ENCODE results near the gene FLVCR1. TPM values are rescaled to one million over a fixed set of nuclear protein-coding genes. Genes with fewer than 3 reads are reported as not detected.
A peak's percentile ranks its signal among the peaks of the same experiment; 100 is the strongest.
"Not testable (repeated sequence)": the region's sequence is repeated elsewhere in the genome, so short reads cannot be mapped to it uniquely, and the experiment has no call there.

The FLVCR1 gene
- total RNA-seq, 1 experiment from 2014 or later, result 9.3 TPM

GRCh38 chr1:212901290-212901689 is 43.2 kb downstream of the FLVCR1 start:
- Histone ChIP-seq H3K4me3 (no peak overlapping the region), H3K9me3 (peaks cover 25% of the 10 kb centered on the region), H3K36me3 (peaks cover 40% of the 10 kb centered on the region), H3K27me3 (peaks cover under 1% of the 10 kb centered on the region; the same call in 1 of the 2 replicates)
- no peak for DNase-seq

- Histone ChIP-seq H3K27me3 (peaks cover 2% of the 10 kb centered on the region; the same call in 1 of the 2 replicates), H3K9me3 (peaks cover 26% of the 10 kb centered on the region), H3K36me3 (peaks cover 33% of the 10 kb centered on the region), H3K4me3 (no peak overlapping the region)
- DNase-seq, result no peak
Measured at GRCh38 chr1:212902054-212902453, 44.0 kb downstream of the FLVCR1 start.

- H3K4me3 ChIP-seq, result no peak overlapping the region
- no peak for DNase-seq
- peaks cover 18% of the 10 kb centered on the region for H3K36me3 ChIP-seq
- H3K9me3 ChIP-seq, result peaks cover 26% of the 10 kb centered on the region
- H3K27me3 ChIP-seq, result peaks cover 2% of the 10 kb centered on the region; the same call in 1 of the 2 replicates
Measured at GRCh38 chr1:212903664-212904063, 45.6 kb downstream of the FLVCR1 start.

- H3K4me3 ChIP-seq, DNase-seq, H3K9me3 ChIP-seq, H3K27me3 ChIP-seq, H3K36me3 ChIP-seq: not testable (repeated sequence)
Measured at GRCh38 chr1:212908071-212908470, 50.0 kb downstream of the FLVCR1 start.

GRCh38 chr1:212908971-212909370 is 50.9 kb downstream of the FLVCR1 start:
- Histone ChIP-seq H3K9me3 (peaks cover 3% of the 10 kb centered on the region; the same call in 1 of the 2 replicates), H3K36me3 (no peaks in the 10 kb centered on the region), H3K27me3 (peaks cover 2% of the 10 kb centered on the region; the same call in 1 of the 2 replicates), H3K4me3 (no peak overlapping the region)
- no peak for DNase-seq

GRCh38 chr1:212909652-212910063 is 51.6 kb downstream of the FLVCR1 start:
- no peak for DNase-seq
- no peak overlapping the region for H3K4me3 ChIP-seq
- H3K36me3 ChIP-seq, result no peaks in the 10 kb centered on the region
- H3K9me3 ChIP-seq, result peaks cover 3% of the 10 kb centered on the region; the same call in 1 of the 2 replicates
- peaks cover 2% of the 10 kb centered on the region; the same call in 1 of the 2 replicates for H3K27me3 ChIP-seq

GRCh38 chr1:212910213-212910612 is 52.1 kb downstream of the FLVCR1 start:
- H3K36me3 ChIP-seq, H3K4me3 ChIP-seq, H3K27me3 ChIP-seq, H3K9me3 ChIP-seq, DNase-seq: not testable (repeated sequence)

GRCh38 chr1:212913638-212914037 is 55.6 kb downstream of the FLVCR1 start:
- H3K9me3 ChIP-seq, H3K4me3 ChIP-seq, H3K36me3 ChIP-seq, H3K27me3 ChIP-seq, DNase-seq: not testable (repeated sequence)

- H3K36me3 ChIP-seq, H3K4me3 ChIP-seq, H3K9me3 ChIP-seq, DNase-seq, H3K27me3 ChIP-seq: not testable (repeated sequence)
Measured at GRCh38 chr1:212914110-212914509, 56.0 kb downstream of the FLVCR1 start.

GRCh38 chr1:212914789-212915188 is 56.7 kb downstream of the FLVCR1 start:
- Histone ChIP-seq H3K4me3 (no peak overlapping the region), H3K27me3 (no peaks in the 10 kb centered on the region), H3K36me3 (no peaks in the 10 kb centered on the region), H3K9me3 (no peaks in the 10 kb centered on the region)
- DNase-seq, result no peak

- no peaks in the 10 kb centered on the region for H3K36me3 ChIP-seq
- H3K27me3 ChIP-seq, result no peaks in the 10 kb centered on the region
- H3K4me3 ChIP-seq, result no peak overlapping the region
- peak; percentile 34 for DNase-seq
- no peaks in the 10 kb centered on the region for H3K9me3 ChIP-seq
Measured at GRCh38 chr1:212915245-212916091, 57.4 kb downstream of the FLVCR1 start.

GRCh38 chr1:212916481-212917133 is 58.5 kb downstream of the FLVCR1 start:
- Histone ChIP-seq H3K9me3 (no peaks in the 10 kb centered on the region), H3K4me3 (no peak overlapping the region), H3K36me3 (no peaks in the 10 kb centered on the region), H3K27me3 (no peaks in the 10 kb centered on the region)
- DNase-seq, result no peak

- H3K9me3 ChIP-seq, result no peaks in the 10 kb centered on the region
Measured at GRCh38 chr1:212917134-212917485, 59.0 kb downstream of the FLVCR1 start.

GRCh38 chr1:212917858-212918257 is 59.8 kb downstream of the FLVCR1 start:
- Histone ChIP-seq H3K36me3 (no peaks in the 10 kb centered on the region), H3K27me3 (no peaks in the 10 kb centered on the region), H3K9me3 (no peaks in the 10 kb centered on the region), H3K4me3 (no peak overlapping the region)
- DNase-seq, result no peak

More at GRCh38 chr1:212917134-212917485, 59.0 kb downstream of the FLVCR1 start:
- Histone ChIP-seq H3K27me3 (no peaks in the 10 kb centered on the region), H3K4me3 (no peak overlapping the region), H3K36me3 (no peaks in the 10 kb centered on the region)
- no peak for DNase-seq

- DNase-seq, result no peak
- Histone ChIP-seq H3K4me3 (no peak overlapping the region), H3K27me3 (no peaks in the 10 kb centered on the region), H3K36me3 (no peaks in the 10 kb centered on the region), H3K9me3 (no peaks in the 10 kb centered on the region)
Measured at GRCh38 chr1:212918824-212919223, 60.7 kb downstream of the FLVCR1 start.

GRCh38 chr1:212920246-212920645 is 62.2 kb downstream of the FLVCR1 start:
- Histone ChIP-seq H3K36me3 (no peaks in the 10 kb centered on the region), H3K9me3 (no peaks in the 10 kb centered on the region), H3K27me3 (no peaks in the 10 kb centered on the region), H3K4me3 (no peak overlapping the region)
- no peak for DNase-seq

- no peaks in the 10 kb centered on the region for H3K9me3 ChIP-seq
- no peak for DNase-seq
Measured at GRCh38 chr1:212920896-212921295, 62.8 kb downstream of the FLVCR1 start.

GRCh38 chr1:212922016-212922415 is 63.9 kb downstream of the FLVCR1 start:
- DNase-seq, result no peak
- H3K27me3 ChIP-seq, result no peaks in the 10 kb centered on the region
- no peaks in the 10 kb centered on the region for H3K9me3 ChIP-seq
- no peaks in the 10 kb centered on the region for H3K36me3 ChIP-seq
- H3K4me3 ChIP-seq, result no peak overlapping the region

More at GRCh38 chr1:212920896-212921295, 62.8 kb downstream of the FLVCR1 start:
- no peaks in the 10 kb centered on the region for H3K36me3 ChIP-seq
- H3K27me3 ChIP-seq, result no peaks in the 10 kb centered on the region
- no peak overlapping the region for H3K4me3 ChIP-seq

Data from MG63 (cell line).